GM10847 (cell line): ENCODE results near the gene ILF3.

ENCODE experiments used
- POLR2A ChIP-seq: IDR thresholded peaks from 2 replicates; pipeline ENCODE4 v1.6.1; 2011; ENCODE audit not compliant: insufficient read length; ENCODE audit errors: extremely low read depth

The ILF3 gene

DNA sequence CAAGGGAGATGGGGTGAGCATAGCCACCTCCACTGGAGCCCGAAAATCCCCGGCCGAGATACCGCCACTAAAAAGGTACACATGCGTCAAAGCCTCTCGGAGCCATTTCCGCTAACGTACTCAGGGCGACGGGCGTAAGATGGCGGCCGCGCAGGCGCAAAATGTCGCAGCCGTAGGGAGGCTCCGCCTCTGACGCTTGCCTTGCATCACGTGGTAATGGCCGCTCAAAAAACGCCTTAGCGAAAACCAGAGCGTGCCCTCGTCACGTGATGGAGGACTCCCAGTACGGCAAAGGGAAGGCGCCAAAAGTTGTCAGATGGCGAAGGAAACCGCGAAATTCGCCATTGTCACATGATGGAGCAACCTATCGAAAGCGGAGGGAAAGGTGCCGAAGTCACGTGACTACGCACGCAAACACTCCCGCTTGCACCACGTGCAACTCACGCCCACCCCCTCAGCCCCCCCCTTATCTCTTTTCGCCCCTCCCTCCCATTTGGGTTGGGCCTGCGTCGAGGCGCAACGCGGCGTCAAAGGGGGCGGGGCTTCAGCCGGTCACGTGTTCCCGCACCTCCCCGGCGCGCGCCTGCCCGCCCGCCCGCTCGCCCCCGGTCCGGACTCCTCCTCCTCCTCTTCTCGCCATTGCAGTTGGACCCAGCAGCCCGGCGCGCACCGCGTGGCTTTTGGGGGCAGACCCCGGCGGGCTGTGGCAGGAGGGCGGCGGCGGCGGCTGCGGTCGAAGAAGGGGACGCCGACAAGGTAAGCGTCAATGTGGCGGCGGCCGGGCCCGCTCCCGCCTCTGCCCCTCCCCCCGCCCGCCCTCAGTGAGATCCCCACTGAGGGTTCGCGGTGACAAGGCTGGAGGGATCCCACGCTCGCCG lies at the start of gene ILF3:
ILF3 (plus strand) TSS at position 615 of the 878 bp plus-strand sequence. CDS start 16,260 bp downstream, outside the sequence.
- peak; percentile 84 for TF ChIP-seq POLR2A

DNA sequence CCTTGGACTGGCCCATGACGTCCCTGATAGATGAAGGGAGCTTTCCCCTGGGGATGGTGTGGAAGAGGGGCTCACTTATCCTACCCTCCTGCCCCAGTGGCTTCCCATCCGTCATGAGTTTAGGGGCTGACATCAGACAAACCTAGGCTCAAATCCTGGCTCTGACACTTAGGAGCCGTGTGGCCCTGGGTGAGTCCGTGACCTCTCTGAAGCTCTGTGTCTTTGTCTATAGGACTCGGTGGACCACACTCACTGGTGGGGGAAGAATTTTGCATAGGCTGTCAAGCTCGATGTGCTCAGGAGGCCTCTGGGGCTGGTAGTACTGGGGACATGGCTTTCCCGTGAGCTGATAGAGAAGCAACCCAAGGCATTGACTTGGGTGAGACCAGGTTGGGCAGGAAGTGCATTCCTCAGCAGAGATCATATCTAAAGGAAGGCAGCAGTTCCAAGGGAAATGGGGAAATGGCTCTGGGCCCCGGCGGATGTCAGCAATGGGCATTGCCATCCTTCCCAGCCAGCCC lies 49.6 kb upstream of the ILF3 start:
- no peak for TF ChIP-seq POLR2A

DNA sequence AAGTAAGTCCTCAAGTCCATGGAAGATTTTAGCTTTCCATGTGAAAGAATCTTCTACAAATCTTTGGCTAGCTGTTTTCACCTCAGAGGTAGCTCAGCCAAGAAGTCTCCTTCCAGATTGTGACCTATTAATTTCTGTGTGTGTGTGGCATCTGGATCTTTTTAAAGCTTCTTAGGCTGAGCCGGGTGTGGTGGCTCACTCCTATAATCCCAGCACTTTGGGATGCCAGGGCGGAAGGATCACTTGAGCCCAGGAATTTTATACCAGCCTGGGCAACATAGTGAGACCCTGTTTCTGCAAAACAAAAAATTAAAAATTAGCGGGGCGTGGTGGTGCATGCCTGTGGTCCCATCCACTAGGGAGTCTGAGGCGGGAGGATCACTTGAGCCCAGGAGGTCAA lies 42.2 kb upstream of the ILF3 start:
- TF ChIP-seq POLR2A = no peak

DNA sequence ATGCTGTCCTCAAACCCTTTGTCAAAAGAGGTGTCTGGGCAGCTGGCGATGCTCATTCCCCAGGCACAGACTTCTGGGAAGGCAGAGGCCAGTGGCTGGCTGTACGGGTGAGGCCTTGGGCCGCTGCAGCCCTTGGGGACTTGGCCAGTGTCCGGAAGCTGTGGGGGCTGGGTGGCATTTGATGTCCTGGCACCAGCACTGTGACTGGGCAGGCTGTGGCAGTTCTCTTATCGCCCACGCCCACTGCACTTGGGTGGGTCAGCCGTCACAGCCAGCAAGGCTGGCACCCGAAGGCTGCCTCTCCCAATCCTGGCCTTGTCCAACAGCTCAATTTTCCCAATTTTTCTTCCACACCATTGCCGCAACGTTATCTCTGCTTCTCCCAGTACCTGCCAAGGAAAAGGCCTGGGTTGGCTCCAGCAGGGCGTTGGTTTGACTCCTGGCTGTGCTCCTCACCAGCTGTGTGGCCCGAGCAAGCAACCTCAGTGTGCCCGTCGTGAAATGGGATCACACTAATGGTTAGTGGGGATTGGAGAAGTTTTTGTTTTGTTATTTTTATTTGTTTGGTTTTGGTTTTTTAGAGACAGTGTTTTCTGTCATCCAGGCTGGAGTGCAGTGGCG lies 41.5 kb upstream of the ILF3 start:
- TF ChIP-seq POLR2A = no peak

DNA sequence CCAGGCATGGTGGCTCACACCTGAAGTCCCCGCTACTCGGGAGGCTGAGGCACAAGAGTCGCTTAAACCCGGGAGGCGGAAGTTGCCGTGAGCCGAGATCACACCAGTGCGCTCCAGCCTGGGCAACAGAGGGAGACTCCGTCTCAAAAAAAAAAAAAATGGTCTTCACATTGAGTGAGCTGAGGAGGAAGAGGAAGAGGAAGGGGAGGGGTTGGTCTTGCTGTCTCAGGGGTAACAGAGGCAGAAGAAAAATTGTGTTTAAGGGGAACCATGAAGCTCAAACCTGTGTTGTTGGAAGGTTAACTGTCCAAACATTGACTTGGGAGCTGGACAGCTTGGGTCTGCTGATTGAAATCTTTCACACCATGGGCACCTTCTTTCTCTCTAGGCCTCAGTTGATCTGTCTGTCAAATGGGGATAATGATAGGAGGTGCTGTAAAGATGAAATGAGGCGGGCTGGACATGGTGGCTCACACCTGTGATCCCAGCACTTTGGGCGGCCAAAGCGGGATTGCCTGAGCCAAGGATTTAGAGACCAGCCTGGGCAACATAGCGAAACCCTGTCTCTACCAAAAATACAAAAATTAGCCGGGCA lies 38.6 kb upstream of the ILF3 start:
- TF ChIP-seq POLR2A = no peak

DNA sequence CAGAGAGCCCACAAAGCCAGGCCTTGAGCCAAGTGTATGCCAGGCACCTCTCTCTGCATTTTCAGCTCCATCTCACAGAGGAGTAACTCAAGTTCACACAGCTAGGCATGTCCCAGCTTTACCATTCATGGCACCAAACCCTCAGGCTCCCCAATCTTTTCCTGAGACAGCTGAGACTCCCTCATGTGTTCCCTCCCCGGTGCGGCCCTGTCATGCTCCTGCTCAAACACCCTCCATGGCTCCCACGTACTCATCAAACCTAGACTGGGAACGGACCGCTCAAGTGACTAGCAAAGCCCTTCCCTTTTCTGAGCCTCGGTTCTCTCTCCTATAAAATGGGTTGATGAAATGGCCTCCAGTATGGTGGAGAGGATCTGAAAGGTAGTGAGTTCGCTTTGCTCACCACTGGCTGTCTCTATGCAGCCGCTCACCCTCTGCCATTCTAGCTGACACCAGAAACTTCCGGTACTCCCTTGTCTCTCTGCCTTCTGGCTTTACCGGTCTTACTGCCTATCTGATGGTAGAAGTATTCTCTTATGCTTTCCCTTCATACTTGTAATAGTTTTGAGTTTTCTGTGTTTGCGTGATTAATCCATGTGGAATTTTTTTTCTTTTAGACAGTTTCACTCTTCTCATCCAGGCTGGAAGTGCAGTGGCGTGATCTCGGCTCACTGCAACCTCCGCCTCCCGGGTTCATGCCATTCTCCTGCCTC lies 36.6 kb upstream of the ILF3 start:
- no peak for TF ChIP-seq POLR2A

DNA sequence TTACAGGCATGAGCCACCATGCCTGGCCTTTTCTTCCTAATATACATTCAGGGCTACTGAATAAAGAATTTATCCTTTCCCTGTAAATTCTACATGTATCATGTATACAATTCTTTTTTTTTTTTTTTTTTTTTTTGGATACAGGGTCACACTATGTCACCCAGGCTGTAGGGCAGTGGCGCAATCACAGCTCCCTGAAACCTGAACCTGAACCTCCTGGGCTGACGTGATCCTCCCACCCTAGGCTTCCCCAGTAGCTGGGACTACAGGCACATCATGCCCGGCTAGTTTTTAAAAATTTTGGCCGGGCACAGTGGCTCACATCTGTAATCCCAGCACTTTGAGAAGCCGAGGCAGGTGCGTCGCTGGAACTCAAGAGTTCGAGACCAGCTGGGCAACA lies 35.3 kb upstream of the ILF3 start:
- no peak for TF ChIP-seq POLR2A

DNA sequence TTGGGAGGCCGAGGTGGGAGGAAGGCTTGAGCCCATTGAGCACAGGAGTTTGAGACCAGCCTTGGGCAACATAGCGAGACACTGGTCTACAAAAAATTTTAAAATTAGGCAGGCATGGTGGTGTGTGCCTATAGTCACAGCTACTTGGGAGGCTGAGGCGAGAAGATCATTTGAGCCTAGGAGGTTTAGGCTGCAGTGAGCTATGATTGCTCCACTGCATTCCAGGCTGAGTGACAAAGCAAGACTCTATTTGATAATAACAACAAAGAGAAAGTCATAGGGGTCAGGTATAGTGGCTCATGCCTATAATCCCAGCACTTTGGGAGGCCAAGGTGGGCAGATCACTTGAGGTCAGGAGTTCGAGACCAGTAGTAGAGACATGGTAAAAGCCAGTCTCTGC lies 33.4 kb upstream of the ILF3 start:
- TF ChIP-seq POLR2A = no peak

DNA sequence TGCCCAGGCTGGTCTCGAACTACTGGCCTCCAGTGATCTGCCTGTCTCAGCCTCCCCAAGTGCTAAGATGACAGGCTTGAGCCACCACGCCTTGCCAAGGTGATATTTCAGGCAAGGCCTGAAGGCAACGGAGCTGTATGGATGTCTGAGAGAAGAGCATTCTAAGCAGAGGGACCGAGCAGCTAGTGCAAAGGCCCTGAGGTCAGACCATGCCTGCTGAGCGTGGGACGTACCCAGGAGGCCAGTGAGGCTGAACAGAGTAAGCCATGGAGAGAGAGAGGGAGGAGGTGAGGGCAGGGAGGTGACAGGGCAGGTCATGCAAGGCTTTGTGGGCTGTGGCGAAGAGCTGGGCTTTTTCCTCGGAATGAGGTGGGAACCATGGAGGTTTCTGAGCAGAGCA lies 32.2 kb upstream of the ILF3 start:
- no peak for TF ChIP-seq POLR2A

DNA sequence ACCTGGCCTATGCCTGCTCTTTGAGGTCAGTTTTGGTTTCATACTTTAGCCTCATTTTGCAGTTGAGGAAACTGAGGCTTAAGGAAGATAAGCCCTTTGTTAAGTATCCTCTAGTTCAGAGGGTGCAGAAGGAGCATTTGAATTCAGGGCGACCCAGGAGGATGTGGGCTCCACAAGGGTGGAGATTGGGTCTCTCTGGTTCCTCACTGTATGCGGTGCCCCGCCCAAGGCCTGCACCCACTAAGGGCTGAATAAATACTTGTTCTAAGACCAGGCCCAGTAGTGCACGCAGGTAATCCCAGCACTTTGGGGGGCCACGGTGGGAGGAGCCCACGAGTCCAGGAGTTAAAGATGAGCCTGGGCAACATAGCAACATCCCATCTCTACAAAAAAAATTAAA lies 29.6 kb upstream of the ILF3 start:
- no peak for TF ChIP-seq POLR2A

DNA sequence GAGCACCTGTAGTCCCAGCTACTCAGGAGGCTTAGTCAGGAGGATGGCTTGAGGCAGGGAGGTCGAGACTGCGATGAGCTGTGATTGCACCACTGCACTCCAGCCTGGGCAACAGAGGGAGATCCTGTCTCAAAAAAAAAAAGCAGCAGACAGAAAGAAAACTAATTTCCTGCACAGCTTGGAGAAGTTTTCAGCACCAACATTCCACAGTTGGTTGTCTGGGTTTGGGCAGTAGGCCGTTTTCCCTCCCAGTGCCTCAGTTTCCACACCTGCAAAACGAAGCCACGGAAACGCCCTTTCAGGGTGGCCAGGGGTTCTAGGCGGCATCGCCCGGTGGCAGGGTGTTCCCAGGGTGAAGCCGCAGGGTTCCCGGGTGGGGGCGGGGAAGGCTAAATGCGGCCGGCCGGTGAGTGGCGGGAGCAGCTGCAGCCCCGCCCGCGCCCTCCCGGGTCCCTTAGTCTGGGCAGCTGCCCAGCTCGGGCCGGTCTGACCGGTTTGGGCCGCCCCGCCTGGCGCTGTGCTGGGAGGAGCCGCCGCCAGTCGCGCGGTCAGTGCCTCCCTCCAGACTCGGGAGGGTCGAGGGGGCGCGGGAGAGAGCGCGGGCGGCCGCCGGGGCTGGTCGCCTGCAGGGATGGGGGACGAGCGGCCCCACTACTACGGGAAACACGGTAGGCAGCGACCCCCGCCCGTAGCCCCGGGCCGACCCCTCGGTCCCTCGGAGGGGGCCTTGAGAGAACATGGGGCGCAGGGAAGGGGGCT lies 29.0 kb upstream of the ILF3 start, which contains the start of gene SLC44A2:
SLC44A2 (plus strand) TSS at position 551 of the 759 bp plus-strand sequence; CDS start at position 632, 81 bp downstream.
- TF ChIP-seq POLR2A = no peak

DNA sequence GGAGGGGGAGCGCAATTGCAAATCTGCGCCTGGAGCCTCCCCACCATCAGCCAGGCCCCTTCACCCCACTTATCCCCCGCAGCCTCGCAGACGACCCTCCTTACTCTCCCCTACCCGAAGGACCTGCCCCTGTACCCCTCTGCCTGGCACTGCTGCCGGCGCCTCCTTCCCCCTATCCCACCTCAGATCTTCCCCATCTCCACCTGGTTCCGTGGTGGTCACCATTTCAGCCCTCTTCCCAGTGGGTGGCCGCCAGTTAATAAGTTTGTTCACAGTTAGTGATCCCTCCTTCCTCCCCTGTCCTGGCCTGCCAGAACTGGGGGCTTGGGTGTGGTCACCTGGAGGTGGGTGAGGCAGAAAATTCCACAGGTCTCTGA lies 28.4 kb upstream of the ILF3 start:
- TF ChIP-seq POLR2A = no peak

DNA sequence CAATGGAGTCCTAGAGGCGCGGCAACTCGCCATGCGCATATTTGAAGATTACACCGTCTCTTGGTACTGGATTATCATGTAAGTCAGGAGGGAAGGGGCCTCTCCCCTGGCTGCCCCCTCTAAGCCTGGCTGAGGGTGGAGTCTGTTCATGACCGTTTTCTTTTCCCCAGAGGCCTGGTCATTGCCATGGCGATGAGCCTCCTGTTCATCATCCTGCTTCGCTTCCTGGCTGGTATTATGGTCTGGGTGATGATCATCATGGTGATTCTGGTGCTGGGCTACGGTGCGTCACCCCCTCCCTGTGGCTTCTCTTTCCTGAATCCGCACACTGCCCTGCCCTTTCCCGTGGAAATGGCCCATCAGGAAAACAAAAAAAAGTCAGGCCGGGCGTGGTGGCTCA lies 22.3 kb upstream of the ILF3 start:
- TF ChIP-seq POLR2A = no peak

DNA sequence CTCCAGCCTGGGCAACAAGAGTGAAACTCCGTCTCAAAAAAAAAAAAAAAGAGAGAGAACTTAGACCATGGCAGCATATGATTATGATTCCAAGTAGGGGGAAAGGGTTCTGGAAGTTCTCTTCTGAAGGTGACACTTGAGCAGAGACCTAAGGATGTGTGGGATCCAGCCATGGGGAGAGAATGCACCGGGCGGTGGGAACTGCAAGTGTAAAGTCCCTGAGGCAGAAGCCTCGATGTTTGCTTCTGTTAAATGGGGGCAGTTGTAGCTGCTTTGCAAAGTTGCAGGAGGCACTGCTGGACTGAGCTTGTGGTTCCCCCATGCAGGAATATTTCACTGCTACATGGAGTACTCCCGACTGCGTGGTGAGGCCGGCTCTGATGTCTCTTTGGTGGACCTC lies 19.7 kb upstream of the ILF3 start:
- no peak for TF ChIP-seq POLR2A
